22Rv1 (cell line): Measurements from ENCODE around the gene SLC35G3.

Experiments used
- CTCF ChIP-seq: fragments of 450-650 bp; IDR thresholded peaks from 2 replicates; pipeline ENCODE4 v1.5.1; 2017; ENCODE audit warnings: mild to moderate bottlenecking
- ZFX ChIP-seq: fragments of 450-650 bp; IDR thresholded peaks from 2 replicates; pipeline ENCODE4 v1.6.1; 2017; ENCODE audit warnings: antibody characterized with exemption, borderline replicate concordance

GRCh38 chr17:35235289-35235688 is 41.1 kb upstream of the SLC35G3 start:
- TF ChIP-seq CTCF (no peak), ZFX (no peak)
